ENCODE measurements around the gene MAX. TPM values are rescaled to one million over a fixed set of nuclear protein-coding genes. Genes with fewer than 3 reads are reported as not detected.
A peak's percentile ranks its signal among the peaks of the same experiment; 100 is the strongest.

MAX gene
- total RNA-seq, 1 donor from 2014 or later: 22.2 TPM

DNA sequence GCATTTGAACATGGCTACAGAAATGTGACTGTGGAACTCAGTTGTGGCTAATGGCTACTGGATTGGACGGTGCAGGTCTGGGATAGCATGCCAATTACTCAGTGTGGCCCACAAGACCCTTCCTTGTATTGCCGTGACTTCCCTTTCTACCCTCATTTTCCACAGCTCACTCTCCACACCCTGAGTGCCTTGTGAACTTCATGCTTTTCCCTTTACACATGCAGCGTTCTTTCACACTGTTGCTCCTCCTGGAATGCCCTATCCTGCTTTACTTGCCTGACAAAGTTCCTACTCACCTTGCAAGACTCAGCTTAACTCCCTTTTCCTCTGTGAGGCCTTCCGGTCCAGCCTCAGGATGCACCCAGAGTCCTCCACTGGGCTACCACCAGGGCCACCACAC, 46.8 kb upstream of the MAX start:
- no peak overlapping the region for H3K4me2 ChIP-seq
- H2AFZ ChIP-seq (replicated peaks): no peak overlapping the region
- H3K4me3 ChIP-seq: no peak overlapping the region
- H3K9me3 ChIP-seq (ENCODE audit: low read depth): no peaks in the 10 kb centered on the region
- H3K27me3 ChIP-seq: no peaks in the 10 kb centered on the region
- TF ChIP-seq EZH2 (IDR thresholded peaks at IDR 0.05) (no peak), EZH2phosphoT487 (IDR thresholded peaks at IDR 0.05) (no peak)
- TF ChIP-seq, protein P1, sequence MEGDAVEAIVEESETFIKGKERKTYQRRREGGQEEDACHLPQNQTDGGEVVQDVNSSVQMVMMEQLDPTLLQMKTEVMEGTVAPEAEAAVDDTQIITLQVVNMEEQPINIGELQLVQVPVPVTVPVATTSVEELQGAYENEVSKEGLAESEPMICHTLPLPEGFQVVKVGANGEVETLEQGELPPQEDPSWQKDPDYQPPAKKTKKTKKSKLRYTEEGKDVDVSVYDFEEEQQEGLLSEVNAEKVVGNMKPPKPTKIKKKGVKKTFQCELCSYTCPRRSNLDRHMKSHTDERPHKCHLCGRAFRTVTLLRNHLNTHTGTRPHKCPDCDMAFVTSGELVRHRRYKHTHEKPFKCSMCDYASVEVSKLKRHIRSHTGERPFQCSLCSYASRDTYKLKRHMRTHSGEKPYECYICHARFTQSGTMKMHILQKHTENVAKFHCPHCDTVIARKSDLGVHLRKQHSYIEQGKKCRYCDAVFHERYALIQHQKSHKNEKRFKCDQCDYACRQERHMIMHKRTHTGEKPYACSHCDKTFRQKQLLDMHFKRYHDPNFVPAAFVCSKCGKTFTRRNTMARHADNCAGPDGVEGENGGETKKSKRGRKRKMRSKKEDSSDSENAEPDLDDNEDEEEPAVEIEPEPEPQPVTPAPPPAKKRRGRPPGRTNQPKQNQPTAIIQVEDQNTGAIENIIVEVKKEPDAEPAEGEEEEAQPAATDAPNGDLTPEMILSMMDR (IDR thresholded peaks at IDR 0.05): no peak
- H3K79me2 ChIP-seq (ENCODE audit: low read depth): no peaks in the 10 kb centered on the region
- H3K36me3 ChIP-seq: no peaks in the 10 kb centered on the region
- H4K20me1 ChIP-seq (ENCODE audit: low read depth): no peaks in the 10 kb centered on the region
- H3K27ac ChIP-seq: no peak overlapping the region
- no peak overlapping the region for H3K4me3 Mint-ChIP-seq
- H3F3A ChIP-seq (ENCODE audit: low read depth): no peaks in the 10 kb centered on the region
- H3K9ac ChIP-seq: no peak overlapping the region
- no peaks in the 10 kb centered on the region for H3K27me3 Mint-ChIP-seq (ENCODE audit: insufficient read depth, low read depth)
- H3K27ac Mint-ChIP-seq: no peak overlapping the region
- peaks cover 12% of the 10 kb centered on the region for H3K4me1 Mint-ChIP-seq
- no peaks in the 10 kb centered on the region for H3K36me3 Mint-ChIP-seq
- DNase-seq (ENCODE audit: low spot score): no peak
- no peaks in the 10 kb centered on the region for H3K9me3 Mint-ChIP-seq
- H3K4me1 ChIP-seq: no peaks in the 10 kb centered on the region

GRCh38 chr14:65144170-65144569, 41.9 kb upstream of the MAX start:
- no peak for DNase-seq (ENCODE audit: low spot score)
- Mint-ChIP-seq H3K4me1 (peaks cover 15% of the 10 kb centered on the region), H3K27ac (no peak overlapping the region), H3K36me3 (no peaks in the 10 kb centered on the region), H3K27me3 (ENCODE audit: insufficient read depth, low read depth) (no peaks in the 10 kb centered on the region), H3K4me3 (no peak overlapping the region), H3K9me3 (no peaks in the 10 kb centered on the region)
- Histone ChIP-seq H3K79me2 (ENCODE audit: low read depth) (no peaks in the 10 kb centered on the region), H3K4me2 (no peak overlapping the region), H4K20me1 (ENCODE audit: low read depth) (no peaks in the 10 kb centered on the region), H3K27me3 (no peaks in the 10 kb centered on the region), H2AFZ (replicated peaks) (peak overlapping the region; percentile 19), H3K9me3 (ENCODE audit: low read depth) (no peaks in the 10 kb centered on the region), H3K9ac (no peak overlapping the region), H3F3A (ENCODE audit: low read depth) (no peaks in the 10 kb centered on the region), H3K4me1 (peaks cover 7% of the 10 kb centered on the region), H3K4me3 (no peak overlapping the region), H3K36me3 (no peaks in the 10 kb centered on the region), H3K27ac (no peak overlapping the region)
- no peak for TF ChIP-seq EZH2phosphoT487 (IDR thresholded peaks at IDR 0.05)
- TF ChIP-seq, protein P1 (IDR thresholded peaks at IDR 0.05): no peak
- no peak for TF ChIP-seq EZH2 (IDR thresholded peaks at IDR 0.05)

GRCh38 chr14:65142914-65143625, 40.8 kb upstream of the MAX start:
- no peaks in the 10 kb centered on the region for H3K79me2 ChIP-seq (ENCODE audit: low read depth)
- no peak overlapping the region for H3K4me3 Mint-ChIP-seq

More at GRCh38 chr14:65142914-65143625, 40.8 kb upstream of the MAX start:
- TF ChIP-seq EZH2phosphoT487 (IDR thresholded peaks at IDR 0.05): no peak
- no peak for TF ChIP-seq EZH2 (IDR thresholded peaks at IDR 0.05)
- TF ChIP-seq, protein P1 (IDR thresholded peaks at IDR 0.05): no peak
- Mint-ChIP-seq H3K4me1 (peaks cover 15% of the 10 kb centered on the region), H3K27ac (no peak overlapping the region), H3K27me3 (ENCODE audit: insufficient read depth, low read depth) (no peaks in the 10 kb centered on the region), H3K36me3 (no peaks in the 10 kb centered on the region), H3K9me3 (no peaks in the 10 kb centered on the region)
- H3K27me3 ChIP-seq: no peaks in the 10 kb centered on the region
- no peaks in the 10 kb centered on the region for H3F3A ChIP-seq (ENCODE audit: low read depth)
- peak overlapping the region; percentile 19 for H2AFZ ChIP-seq (replicated peaks)
- H3K36me3 ChIP-seq: no peaks in the 10 kb centered on the region
- H3K4me2 ChIP-seq: no peak overlapping the region
- H3K27ac ChIP-seq: no peak overlapping the region
- H4K20me1 ChIP-seq (ENCODE audit: low read depth): no peaks in the 10 kb centered on the region
- no peak overlapping the region for H3K9ac ChIP-seq
- no peaks in the 10 kb centered on the region for H3K9me3 ChIP-seq (ENCODE audit: low read depth)
- peaks cover 7% of the 10 kb centered on the region for H3K4me1 ChIP-seq
- H3K4me3 ChIP-seq: no peak overlapping the region
- no peak for DNase-seq (ENCODE audit: low spot score)

Measured in neural progenitor cell (in vitro differentiated cells).